Body of pancreas (tissue), 4 donors: ENCODE results near the gene KRTAP4-16. TPM values are rescaled to one million over a fixed set of nuclear protein-coding genes. Genes with fewer than 3 reads are reported as not detected.
"Not testable (repeated sequence)": the region's sequence is repeated elsewhere in the genome, so short reads cannot be mapped to it uniquely, and the experiment has no call there.

ENCODE experiments used
- ATAC-seq: fragments of 150-250 bp; one replicate; pipeline ENCODE4 v1.9.1; 2016
- DNase-seq, 4 donors: peaks; one replicate each; pipeline ENCODE4 v3.0.0-alpha.2; 2019
- H3K27ac ChIP-seq, 4 donors: fragments of 200-600 bp; sonication (generic); 1 replicate in 3 of 4; 2 replicates in 1 of 4; pipeline versions ENCODE4 v1.5.1 to v1.6.1; 2016 to 2019; ENCODE audit warnings: mild to moderate bottlenecking in 1 of 4, mixed read lengths in 1 of 4, moderate library complexity in 1 of 4
- H3K27me3 ChIP-seq, 2 donors: fragments of 200-600 bp; sonication (generic); one replicate each; pipeline ENCODE4 v1.6.0; 2016; ENCODE audit warnings: mild to moderate bottlenecking in 1 of 2
- H3K36me3 ChIP-seq, 2 donors: fragments of 200-600 bp; sonication (generic); replicated peaks in 1 of 2; 2 replicates each; pipeline ENCODE4 v1.5.1; 2016; ENCODE audit warnings: low read depth in 2 of 2; ENCODE audit not compliant: insufficient read depth in 1 of 2
- H3K4me1 ChIP-seq: fragments of 200-600 bp; sonication (generic); one replicate; pipeline ENCODE4 v1.6.0; 2016
- H3K4me3 ChIP-seq, 2 donors: fragments of 200-600 bp; sonication (generic); 1 replicate in 1 of 2; 2 replicates in 1 of 2; pipeline ENCODE4 v1.5.1; 2016 to 2019
- H3K9me3 ChIP-seq, 3 donors: fragments of 200-600 bp; sonication (generic); 1 replicate in 2 of 3; 2 replicates in 1 of 3; pipeline ENCODE4 v1.5.1; 2016
- CTCF ChIP-seq, 7 experiments: fragments of 450-650 bp in 4 of 7; fragments of 200-600 bp in 3 of 7; sonication (generic) in 3 of 7; IDR thresholded peaks; one replicate each; pipeline ENCODE4 v1.5.1; 2016 to 2019; ENCODE audit warnings: antibody characterized with exemption in 7 of 7
- POLR2A ChIP-seq, 3 donors: fragments of 450-650 bp; IDR thresholded peaks; one replicate each; pipeline ENCODE4 v1.6.1; 2016; ENCODE audit warnings: antibody characterized with exemption in 3 of 3, mild to moderate bottlenecking in 2 of 3
- WGBS, 2 donors: methylation state at CpG; one replicate each; pipeline ENCODE4 v1.1.5; 2017; 5-methylcytosine and 5-hydroxymethylcytosine counted together
- intact Hi-C: fragments of 100-400 bp; cut with DNase I; formaldehyde crosslinking; loops from one replicate; pipeline ENCODE4 v1.15.1; 2023
- total RNA-seq, 2 donors: library from RNA; depleted of rRNA; stranded (reverse); fragments of >200 nt; gene quantifications; one replicate each; pipeline ENCODE4 v1.1.0, GENCODE V29; 2016

Gene KRTAP4-16
- not detected for total RNA-seq

GRCh38 chr17:41101586-41102259, at the start of gene KRTAP4-16:
KRTAP4-16 (minus strand) TSS chr17:41102209; CDS start chr17:41102209, 0 bp downstream.
- DNase-seq (no peak), ATAC-seq (no peak)
- H3K27me3 ChIP-seq, result no peaks in the 10 kb centered on the region
- no peaks in the 10 kb centered on the region for H3K4me1 ChIP-seq
- H3K36me3 ChIP-seq, result no peaks in the 10 kb centered on the region
- no peaks in the 10 kb centered on the region for H3K9me3 ChIP-seq
- no peak within 1 kb of the TSS for H3K27ac ChIP-seq
- no peak for TF ChIP-seq POLR2A (IDR thresholded peaks at IDR 0.05)
- TF ChIP-seq CTCF (IDR thresholded peaks at IDR 0.05), result no peak
- intact Hi-C loops, result no loop called here
- 37 to 64% methylated on average over 6 to 10 of the region's 10 CpGs for WGBS, 2 donors
- H3K4me3 ChIP-seq, result no peak within 1 kb of the TSS

GRCh38 chr17:41151525-41151924, 49.5 kb upstream of the KRTAP4-16 start:
- intact Hi-C loops, result no loop called here
- no peaks in the 10 kb centered on the region for H3K27me3 ChIP-seq
- H3K4me1 ChIP-seq, result no peaks in the 10 kb centered on the region
- H3K9me3 ChIP-seq, result no peaks in the 10 kb centered on the region
- TF ChIP-seq POLR2A (IDR thresholded peaks at IDR 0.05) (no peak), CTCF (IDR thresholded peaks at IDR 0.05) (no peak)
- no peak for ATAC-seq
- 41 to 47% methylated on average over 2 of the region's 2 CpGs for WGBS, 2 donors
- no peak overlapping the region for H3K27ac ChIP-seq
- H3K36me3 ChIP-seq, result no peaks in the 10 kb centered on the region
- no peak overlapping the region for H3K4me3 ChIP-seq
- no peak for DNase-seq

GRCh38 chr17:41150026-41150425, 48.0 kb upstream of the KRTAP4-16 start:
- TF ChIP-seq CTCF (IDR thresholded peaks at IDR 0.05), result no peak
- TF ChIP-seq POLR2A (IDR thresholded peaks at IDR 0.05), result no peak
- Histone ChIP-seq H3K4me1 (no peaks in the 10 kb centered on the region), H3K27me3 (no peaks in the 10 kb centered on the region), H3K36me3 (no peaks in the 10 kb centered on the region), H3K4me3 (no peak overlapping the region), H3K9me3 (no peaks in the 10 kb centered on the region), H3K27ac (no peak overlapping the region)
- 71 to 83% methylated on average over 4 of the region's 4 CpGs for WGBS, 2 donors
- DNase-seq (no peak), ATAC-seq (no peak)
- intact Hi-C loops, result no loop called here

GRCh38 chr17:41149652-41149985, 47.6 kb upstream of the KRTAP4-16 start, which contains the start of gene KRTAP4-5:
KRTAP4-5 (minus strand) TSS chr17:41149825; CDS start chr17:41149767, 58 bp downstream.
- H3K4me1 ChIP-seq, result no peaks in the 10 kb centered on the region
- no peaks in the 10 kb centered on the region for H3K36me3 ChIP-seq
- no peak for ATAC-seq
- no peaks in the 10 kb centered on the region for H3K27me3 ChIP-seq
- 40 to 45% methylated on average over 1 to 2 of the region's 2 CpGs for WGBS, 2 donors
- no peaks in the 10 kb centered on the region for H3K9me3 ChIP-seq
- H3K27ac ChIP-seq, result no peak within 1 kb of the TSS
- intact Hi-C loops, result no loop called here
- no peak within 1 kb of the TSS for H3K4me3 ChIP-seq
- DNase-seq, result no peak
- TF ChIP-seq CTCF (IDR thresholded peaks at IDR 0.05), result no peak
- no peak for TF ChIP-seq POLR2A (IDR thresholded peaks at IDR 0.05)

GRCh38 chr17:41148971-41149651, 47.1 kb upstream of the KRTAP4-16 start:
- H3K27me3 ChIP-seq, H3K4me3 ChIP-seq, ATAC-seq, H3K4me1 ChIP-seq, H3K9me3 ChIP-seq, intact Hi-C loops, H3K27ac ChIP-seq, DNase-seq, H3K36me3 ChIP-seq: not testable (repeated sequence)
- 60 to 77% methylated on average over 8 to 10 of the region's 10 CpGs for WGBS, 2 donors
